Esophagus muscularis mucosa (tissue), 4 donors: ENCODE data around the gene PTPMT1. TPM values are rescaled to one million over a fixed set of nuclear protein-coding genes. Genes with fewer than 3 reads are reported as not detected.

ENCODE experiments used
- DNase-seq: peaks from one replicate; pipeline ENCODE4 v3.0.0-alpha.2; 2017; ENCODE audit errors: extremely low spot score
- H3K27ac ChIP-seq, 4 donors: fragments of 200-600 bp; sonication (generic); replicated peaks in 1 of 4; 1 replicate in 3 of 4; 2 replicates in 1 of 4; pipeline ENCODE4 v1.5.1; 2016 to 2019; ENCODE audit warnings: mild to moderate bottlenecking in 1 of 4
- H3K27me3 ChIP-seq, 4 donors: fragments of 200-600 bp; sonication (generic); one replicate each; pipeline versions ENCODE4 v1.5.1 to v1.6.0; 2016 to 2019
- H3K36me3 ChIP-seq, 4 donors: fragments of 200-600 bp; sonication (generic); one replicate each; pipeline ENCODE4 v1.5.1; 2016 to 2019
- H3K4me1 ChIP-seq, 4 donors: fragments of 200-600 bp; sonication (generic); one replicate each; pipeline ENCODE4 v1.5.1; 2016 to 2019
- H3K4me3 ChIP-seq, 4 donors: fragments of 200-600 bp; sonication (generic); 1 replicate in 2 of 4; 2 replicates in 2 of 4; pipeline ENCODE4 v1.5.1; 2016 to 2019; ENCODE audit warnings: mild to moderate bottlenecking in 4 of 4, moderate library complexity in 1 of 4
- H3K9me3 ChIP-seq, 4 donors: fragments of 200-600 bp; sonication (generic); 1 replicate in 3 of 4; 2 replicates in 1 of 4; pipeline ENCODE4 v1.5.1; 2016 to 2019
- EP300 ChIP-seq: sonication (generic); formaldehyde crosslinking; IDR thresholded peaks from one replicate; pipeline ENCODE4 v1.6.1; 2017; ENCODE audit warnings: antibody characterized with exemption
- POLR2A ChIP-seq: fragments of 450-650 bp; IDR thresholded peaks from one replicate; pipeline ENCODE4 v1.6.1; 2017; ENCODE audit warnings: antibody characterized with exemption, moderate library complexity, mild to moderate bottlenecking, low read depth
- POLR2AphosphoS5 ChIP-seq, 2 donors: sonication (generic); formaldehyde crosslinking; IDR thresholded peaks; one replicate each; pipeline ENCODE4 v1.6.1; 2017; ENCODE audit warnings: antibody characterized with exemption in 2 of 2
- WGBS: methylation state at CpG from one replicate; pipeline ENCODE4 v1.1.5; 2018; 5-methylcytosine and 5-hydroxymethylcytosine counted together
- intact Hi-C: fragments of 100-400 bp; cut with DNase I; formaldehyde crosslinking; loops from one replicate; pipeline ENCODE4 v1.15.1; 2023
- total RNA-seq, 4 donors: library from RNA; depleted of rRNA; stranded (reverse); fragments of >200 nt; gene quantifications; one replicate each; pipeline versions ENCODE4 v1.1.0 to v1.2.1, GENCODE V29; 2016
- TF ChIP-seq, protein P1 (sequence below), 3 experiments: fragments of 200-600 bp in 2 of 3; fragments of 450-650 bp in 1 of 3; sonication (generic) in 2 of 3; IDR thresholded peaks; one replicate each; pipeline ENCODE4 v1.5.1; 2017 to 2019; ENCODE audit warnings: antibody characterized with exemption in 3 of 3, mild to moderate bottlenecking in 2 of 3, moderate library complexity in 1 of 3

The PTPMT1 gene
- total RNA-seq, 4 donors from 2014 or later = 63.0 to 96.4 (median 79.6) TPM

DNA sequence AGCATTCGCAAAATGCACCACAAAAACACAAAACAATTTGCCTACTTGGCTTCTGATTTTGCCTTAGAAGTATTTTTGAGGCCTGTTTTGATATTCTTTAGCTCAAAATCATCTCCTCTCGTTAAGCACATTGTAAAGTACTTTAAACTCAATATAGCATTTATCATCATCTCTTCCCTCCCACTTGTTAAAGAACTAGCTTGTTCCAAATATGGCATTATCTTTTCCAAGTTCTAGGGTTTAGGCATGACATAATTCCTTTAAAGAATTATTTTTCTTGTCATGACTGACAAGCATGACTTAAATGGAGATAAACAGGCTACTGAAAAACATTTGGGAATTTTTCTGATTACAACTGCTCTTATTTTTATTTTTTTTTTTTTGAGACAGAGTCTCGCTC, 33.7 kb upstream of the PTPMT1 start:
- Histone ChIP-seq H3K9me3 (no peaks in the 10 kb centered on the region), H3K27me3 (no peaks in the 10 kb centered on the region), H3K4me1 (peaks cover 54 to 97% (median 87%) of the 10 kb centered on the region in 4 donors), H3K4me3 (no peak overlapping the region), H3K27ac (peak overlapping the region; percentile 16 to 75 (median 64)), H3K36me3 (peaks cover 0 to 12% (median 0%) of the 10 kb centered on the region in 4 donors)
- intact Hi-C loops = no loop called here
- 67% methylated on average over 3 of the region's 3 CpGs for WGBS
- TF ChIP-seq EP300 = no peak
- TF ChIP-seq POLR2AphosphoS5 (IDR thresholded peaks at IDR 0.05) = no peak
- TF ChIP-seq, protein P1, sequence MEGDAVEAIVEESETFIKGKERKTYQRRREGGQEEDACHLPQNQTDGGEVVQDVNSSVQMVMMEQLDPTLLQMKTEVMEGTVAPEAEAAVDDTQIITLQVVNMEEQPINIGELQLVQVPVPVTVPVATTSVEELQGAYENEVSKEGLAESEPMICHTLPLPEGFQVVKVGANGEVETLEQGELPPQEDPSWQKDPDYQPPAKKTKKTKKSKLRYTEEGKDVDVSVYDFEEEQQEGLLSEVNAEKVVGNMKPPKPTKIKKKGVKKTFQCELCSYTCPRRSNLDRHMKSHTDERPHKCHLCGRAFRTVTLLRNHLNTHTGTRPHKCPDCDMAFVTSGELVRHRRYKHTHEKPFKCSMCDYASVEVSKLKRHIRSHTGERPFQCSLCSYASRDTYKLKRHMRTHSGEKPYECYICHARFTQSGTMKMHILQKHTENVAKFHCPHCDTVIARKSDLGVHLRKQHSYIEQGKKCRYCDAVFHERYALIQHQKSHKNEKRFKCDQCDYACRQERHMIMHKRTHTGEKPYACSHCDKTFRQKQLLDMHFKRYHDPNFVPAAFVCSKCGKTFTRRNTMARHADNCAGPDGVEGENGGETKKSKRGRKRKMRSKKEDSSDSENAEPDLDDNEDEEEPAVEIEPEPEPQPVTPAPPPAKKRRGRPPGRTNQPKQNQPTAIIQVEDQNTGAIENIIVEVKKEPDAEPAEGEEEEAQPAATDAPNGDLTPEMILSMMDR (IDR thresholded peaks at IDR 0.05) = no peak
- no peak for TF ChIP-seq POLR2A
- DNase-seq = no peak

DNA sequence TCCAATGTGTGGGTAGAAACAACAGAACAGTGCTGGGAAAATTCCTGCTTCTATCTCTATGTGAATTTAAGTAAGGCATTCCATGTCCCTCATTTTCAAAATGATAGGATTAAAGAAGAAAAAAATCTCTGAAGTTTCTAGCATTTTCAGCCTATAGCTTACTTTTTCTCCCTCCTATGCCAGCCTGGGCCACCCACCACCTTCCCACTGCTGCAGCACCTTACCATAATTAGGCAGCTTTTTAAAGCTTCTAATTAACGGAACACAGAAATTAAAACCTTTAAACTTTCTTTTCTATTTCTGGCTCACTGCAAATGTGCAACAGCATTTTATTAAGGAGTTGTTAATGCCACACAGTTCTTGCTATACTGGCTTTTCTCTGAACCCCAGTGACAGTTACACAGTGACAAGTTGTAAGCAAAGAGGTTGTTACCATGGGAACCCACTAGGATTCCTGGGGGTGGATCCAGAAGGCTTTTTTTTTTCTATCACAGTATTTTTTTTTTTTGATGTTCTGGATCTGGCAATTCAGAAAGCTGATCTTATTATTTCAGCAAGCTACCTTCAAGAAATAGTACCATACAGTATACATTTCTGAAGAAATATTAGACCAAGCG, 32.7 kb upstream of the PTPMT1 start:
- no peaks in the 10 kb centered on the region for H3K9me3 ChIP-seq
- no peak for DNase-seq
- H3K36me3 ChIP-seq = peaks cover 0 to 12% (median 0%) of the 10 kb centered on the region in 4 donors
- 57% methylated on average over 2 of the region's 2 CpGs for WGBS
- H3K27me3 ChIP-seq = no peaks in the 10 kb centered on the region
- intact Hi-C loops = no loop called here
- H3K27ac ChIP-seq = peak overlapping the region; percentile 50 to 75 (median 64)
- peaks cover 56 to 97% (median 87%) of the 10 kb centered on the region in 4 donors for H3K4me1 ChIP-seq
- no peak overlapping the region for H3K4me3 ChIP-seq
- TF ChIP-seq, protein P1 (IDR thresholded peaks at IDR 0.05) = no peak
- TF ChIP-seq POLR2AphosphoS5 (IDR thresholded peaks at IDR 0.05) (no peak), EP300 (no peak), POLR2A (no peak)

DNA sequence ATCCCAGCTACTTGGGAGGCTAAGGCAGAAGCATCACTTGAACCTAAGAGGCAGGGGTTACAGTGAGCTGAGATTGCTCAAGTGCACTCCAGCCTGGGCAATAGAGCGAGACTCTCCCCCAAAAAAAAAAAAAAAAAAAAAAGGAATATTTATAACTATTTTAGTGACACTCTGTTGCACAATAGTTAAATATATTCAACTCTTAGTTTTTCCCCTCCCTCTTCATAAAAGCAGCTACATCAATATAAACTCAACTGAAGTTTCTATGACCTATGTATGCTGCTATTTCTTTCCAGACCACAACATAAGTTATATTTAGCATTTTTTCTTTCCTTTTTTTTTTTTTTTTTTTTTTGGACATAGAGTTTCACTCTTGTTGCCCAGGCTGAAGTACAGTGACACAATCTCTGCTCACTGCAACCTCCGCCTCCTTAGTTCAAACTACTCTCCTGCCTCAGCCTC, 31.7 kb upstream of the PTPMT1 start:
- no peak for DNase-seq
- intact Hi-C loops = no loop called here
- Histone ChIP-seq H3K27me3 (no peaks in the 10 kb centered on the region), H3K36me3 (peaks cover 0 to 12% (median 0%) of the 10 kb centered on the region in 4 donors), H3K9me3 (no peaks in the 10 kb centered on the region), H3K27ac (peak overlapping the region; percentile 50 to 75 (median 64)), H3K4me1 (peaks cover 62 to 99% (median 95%) of the 10 kb centered on the region in 4 donors), H3K4me3 (no peak overlapping the region)
- TF ChIP-seq EP300 = no peak
- TF ChIP-seq POLR2AphosphoS5 (IDR thresholded peaks at IDR 0.05) = no peak
- no peak for TF ChIP-seq POLR2A
- TF ChIP-seq, protein P1 (IDR thresholded peaks at IDR 0.05) = no peak
- 66% methylated on average over 2 of the region's 2 CpGs for WGBS

DNA sequence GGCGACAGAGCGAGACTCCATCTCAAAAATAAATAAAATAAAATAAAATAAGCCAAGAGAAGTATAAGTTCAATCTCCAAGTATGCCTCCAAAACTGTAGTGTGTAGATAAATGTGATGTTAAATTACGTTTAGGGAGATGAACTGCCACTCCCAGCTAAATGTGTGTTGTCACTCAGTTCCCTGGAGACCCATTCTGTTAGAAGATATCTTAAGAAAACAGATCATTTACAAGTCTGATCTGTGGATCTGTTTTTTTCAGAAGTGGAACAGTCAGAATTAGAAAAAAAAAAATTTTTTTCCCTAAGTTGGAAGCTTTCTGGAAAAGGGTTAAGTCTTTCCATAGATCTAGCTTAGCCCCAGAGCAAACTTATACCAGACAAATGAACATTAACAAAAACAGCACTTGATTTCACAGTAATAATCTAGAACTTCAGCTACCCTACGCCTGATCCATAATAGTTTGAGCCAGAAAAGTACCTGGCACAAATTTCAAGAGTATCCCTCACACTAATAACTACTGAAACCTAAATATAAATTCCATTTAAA, 30.6 kb upstream of the PTPMT1 start:
- peaks cover 73 to 100% (median 100%) of the 10 kb centered on the region in 4 donors for H3K4me1 ChIP-seq
- no peaks in the 10 kb centered on the region for H3K9me3 ChIP-seq
- no peaks in the 10 kb centered on the region for H3K27me3 ChIP-seq
- no peak overlapping the region for H3K4me3 ChIP-seq
- TF ChIP-seq EP300 = no peak
- no peak for TF ChIP-seq POLR2A
- TF ChIP-seq, protein P1 (IDR thresholded peaks at IDR 0.05) = no peak
- TF ChIP-seq POLR2AphosphoS5 (IDR thresholded peaks at IDR 0.05) = no peak
- WGBS = 80% methylated on average over 4 of the region's 4 CpGs
- no peak overlapping the region for H3K27ac ChIP-seq
- DNase-seq = no peak
- peaks cover 0 to 5% (median 0%) of the 10 kb centered on the region in 4 donors for H3K36me3 ChIP-seq
- intact Hi-C loops = no loop called here
